Measurements from ENCODE around the gene COBL.

COBL gene

DNA sequence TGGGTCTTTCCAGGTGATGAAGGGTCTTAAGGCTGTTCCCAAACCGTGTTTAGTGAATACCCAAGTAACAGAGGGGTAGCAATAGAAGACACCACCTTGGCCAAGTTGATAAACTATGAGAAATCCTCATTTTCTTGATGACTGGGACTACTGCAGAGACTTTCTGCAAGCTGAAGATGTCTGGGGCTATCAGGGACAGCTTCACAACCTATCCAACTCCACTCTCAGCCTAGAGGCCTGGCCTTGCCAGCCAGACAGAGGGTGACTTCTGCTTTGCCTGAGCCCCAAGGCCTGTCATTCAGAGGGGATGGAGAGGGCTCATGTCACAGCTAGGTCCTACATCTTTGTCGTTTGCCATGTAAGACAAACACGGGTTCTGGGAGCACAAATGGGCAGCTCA, 278.0 kb downstream of the COBL start:
- Mint-ChIP-seq H3K4me3 (no peak overlapping the region), H3K27ac (ENCODE audit: low read depth) (no peak overlapping the region), H3K4me1 (no peaks in the 10 kb centered on the region), H3K36me3 (ENCODE audit: insufficient read depth) (no peaks in the 10 kb centered on the region), H3K27me3 (peaks cover 26% of the 10 kb centered on the region), H3K9me3 (no peaks in the 10 kb centered on the region)
- no peak for DNase-seq (ENCODE audit: low spot score in 2 of 2)
- no peak for ATAC-seq (replicated peaks; ENCODE audit: extremely low read depth, poor library complexity, severe bottlenecking)

DNA sequence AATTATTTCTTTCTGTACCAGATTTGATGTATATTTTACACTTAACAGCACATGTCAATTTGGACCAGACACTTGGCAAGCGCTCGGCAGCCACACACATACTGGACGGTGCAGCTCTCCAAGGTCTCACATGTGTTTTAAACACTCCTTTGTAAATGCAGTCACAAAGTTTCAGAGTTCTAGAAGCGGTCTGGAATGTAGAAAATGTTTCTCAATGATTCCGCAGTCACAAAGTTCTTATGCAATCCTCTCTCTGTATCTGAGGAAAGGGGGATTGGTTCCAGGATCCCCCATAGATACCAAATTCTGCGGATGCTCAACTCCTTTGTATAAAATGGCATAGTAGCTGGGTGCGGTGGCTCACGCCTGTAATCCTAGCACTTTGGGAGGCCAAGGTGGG, 280.9 kb downstream of the COBL start:
- no peak overlapping the region for H3K27ac Mint-ChIP-seq (ENCODE audit: low read depth)
- ATAC-seq (replicated peaks; ENCODE audit: extremely low read depth, poor library complexity, severe bottlenecking), result no peak
- H3K4me3 Mint-ChIP-seq, result no peak overlapping the region
- H3K9me3 Mint-ChIP-seq, result no peaks in the 10 kb centered on the region
- no peaks in the 10 kb centered on the region for H3K4me1 Mint-ChIP-seq
- DNase-seq (ENCODE audit: low spot score in 2 of 2), result no peak
- peaks cover 26% of the 10 kb centered on the region for H3K27me3 Mint-ChIP-seq
- H3K36me3 Mint-ChIP-seq (ENCODE audit: insufficient read depth), result no peaks in the 10 kb centered on the region

DNA sequence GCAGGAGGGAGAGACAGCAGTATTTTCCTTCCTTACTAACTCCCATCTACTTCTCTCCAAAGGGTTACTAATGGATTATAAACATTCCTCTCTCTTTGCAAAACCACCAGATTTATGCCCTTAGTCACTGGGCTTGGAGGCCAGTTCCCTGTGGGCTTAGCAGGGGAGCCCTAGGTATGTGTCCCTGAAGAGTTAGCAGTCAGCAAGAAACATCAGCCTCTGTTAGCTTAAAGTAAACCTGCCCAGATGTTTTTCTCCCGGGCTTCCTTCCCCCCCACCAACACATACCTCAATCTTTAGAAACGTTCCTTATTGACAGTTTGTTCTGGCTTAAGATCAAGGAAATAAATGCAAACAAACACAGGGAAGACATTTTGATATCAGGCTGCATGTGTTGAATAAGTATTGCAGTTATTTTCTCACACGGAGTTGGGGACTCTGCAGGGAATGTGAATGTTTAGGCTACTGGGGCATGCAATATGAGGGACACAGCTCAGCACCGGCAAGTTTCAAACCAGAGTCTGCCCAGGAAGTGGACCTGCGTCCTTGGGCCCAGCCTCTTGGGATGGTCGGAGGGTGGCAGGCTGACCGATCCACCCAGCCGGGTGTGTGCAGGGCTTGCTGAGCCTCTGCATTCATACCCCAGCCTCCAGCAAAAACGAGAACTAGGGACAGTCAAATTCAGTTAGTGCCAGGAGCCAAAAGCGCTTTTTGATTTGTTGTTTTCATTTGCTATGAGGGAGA, 281.9 kb downstream of the COBL start:
- no peaks in the 10 kb centered on the region for H3K4me1 Mint-ChIP-seq
- no peaks in the 10 kb centered on the region for H3K9me3 Mint-ChIP-seq
- ATAC-seq (replicated peaks; ENCODE audit: extremely low read depth, poor library complexity, severe bottlenecking) (no peak), DNase-seq (ENCODE audit: low spot score in 2 of 2) (no peak)
- peaks cover 23% of the 10 kb centered on the region for H3K27me3 Mint-ChIP-seq
- H3K36me3 Mint-ChIP-seq (ENCODE audit: insufficient read depth), result no peaks in the 10 kb centered on the region
- no peak overlapping the region for H3K27ac Mint-ChIP-seq (ENCODE audit: low read depth)
- H3K4me3 Mint-ChIP-seq, result no peak overlapping the region

DNA sequence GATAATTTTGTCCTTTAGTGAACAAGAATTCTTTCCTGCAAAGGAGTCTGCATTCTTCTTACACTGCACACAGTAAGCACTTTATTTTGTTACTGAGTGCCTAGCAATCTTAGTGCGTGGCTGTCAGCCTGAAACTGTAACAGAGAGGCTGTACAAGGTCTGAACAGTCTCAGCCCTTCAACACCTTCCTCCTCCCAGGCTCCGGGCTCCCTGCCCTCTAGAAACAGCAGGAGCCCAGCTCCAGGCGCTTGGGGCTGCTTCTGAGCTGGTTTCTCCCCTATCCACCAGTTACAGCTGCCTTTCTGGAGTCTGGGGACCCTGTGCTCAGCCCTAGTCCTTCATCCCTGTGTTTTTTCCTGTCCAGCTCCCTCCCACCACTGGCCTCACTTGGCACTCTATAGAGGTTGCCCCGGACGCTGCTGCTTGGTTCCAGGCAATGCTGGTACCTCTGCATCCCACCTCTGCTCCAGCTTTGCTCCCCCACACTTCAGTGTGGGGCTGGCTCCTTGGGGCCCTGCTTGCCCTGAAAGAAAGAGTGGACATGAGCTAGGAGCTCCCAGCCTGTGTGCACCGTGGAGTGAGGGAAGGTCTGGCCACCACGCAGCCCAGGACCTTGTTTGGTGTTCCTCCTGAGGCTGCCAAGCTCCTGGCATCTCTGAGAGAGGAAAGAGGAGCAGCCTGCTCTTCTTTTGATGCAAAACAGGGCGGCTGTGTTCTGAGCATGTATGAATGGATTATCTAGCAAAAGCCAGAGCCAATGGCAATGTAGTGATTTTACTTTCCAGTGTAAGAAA, 282.7 kb downstream of the COBL start:
- DNase-seq (ENCODE audit: low spot score in 2 of 2) (no peak), ATAC-seq (replicated peaks; ENCODE audit: extremely low read depth, poor library complexity, severe bottlenecking) (no peak)
- H3K27ac Mint-ChIP-seq (ENCODE audit: low read depth), result no peak overlapping the region
- H3K4me3 Mint-ChIP-seq, result no peak overlapping the region
- no peaks in the 10 kb centered on the region for H3K36me3 Mint-ChIP-seq (ENCODE audit: insufficient read depth)
- H3K4me1 Mint-ChIP-seq, result no peaks in the 10 kb centered on the region
- H3K27me3 Mint-ChIP-seq, result peaks cover 16% of the 10 kb centered on the region
- H3K9me3 Mint-ChIP-seq, result no peaks in the 10 kb centered on the region

DNA sequence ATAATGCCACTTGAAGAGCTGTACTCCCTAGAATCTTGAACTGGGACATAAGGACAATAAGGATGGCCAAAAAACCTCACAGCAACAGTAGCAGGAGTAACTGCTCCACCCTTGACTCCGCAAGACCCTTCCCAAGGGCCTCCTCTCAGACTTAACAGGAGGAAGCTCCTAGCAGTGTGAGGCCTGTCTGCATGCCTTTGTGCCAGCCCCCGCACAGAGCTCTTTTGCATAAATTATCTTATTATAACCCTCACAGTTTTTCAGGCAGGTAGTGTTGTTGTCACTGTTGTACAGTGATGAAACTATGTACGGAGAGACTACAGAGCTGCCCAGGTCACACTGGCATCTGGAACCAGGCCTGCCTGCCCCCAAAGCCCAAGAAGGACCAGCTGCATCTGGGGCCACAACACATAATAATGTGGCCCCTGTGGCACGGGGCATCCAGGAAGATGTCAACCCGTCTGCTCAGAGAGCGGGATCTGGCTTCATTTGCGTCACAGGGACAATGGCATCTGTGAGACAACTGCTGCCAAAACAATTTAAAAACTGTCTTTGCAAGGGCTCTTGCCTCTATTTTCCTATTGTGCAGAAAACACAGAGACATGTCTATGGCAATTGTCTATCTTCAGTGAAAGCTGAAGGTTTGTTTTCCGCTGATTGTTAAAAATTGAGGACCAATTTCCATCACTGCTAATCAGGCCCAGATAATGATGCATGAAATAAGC, 284.7 kb downstream of the COBL start:
- Mint-ChIP-seq H3K4me3 (no peak overlapping the region), H3K27me3 (peaks cover under 1% of the 10 kb centered on the region), H3K4me1 (no peaks in the 10 kb centered on the region), H3K36me3 (ENCODE audit: insufficient read depth) (no peaks in the 10 kb centered on the region), H3K9me3 (no peaks in the 10 kb centered on the region), H3K27ac (ENCODE audit: low read depth) (no peak overlapping the region)
- DNase-seq (ENCODE audit: low spot score in 2 of 2) (no peak), ATAC-seq (replicated peaks; ENCODE audit: extremely low read depth, poor library complexity, severe bottlenecking) (no peak)

DNA sequence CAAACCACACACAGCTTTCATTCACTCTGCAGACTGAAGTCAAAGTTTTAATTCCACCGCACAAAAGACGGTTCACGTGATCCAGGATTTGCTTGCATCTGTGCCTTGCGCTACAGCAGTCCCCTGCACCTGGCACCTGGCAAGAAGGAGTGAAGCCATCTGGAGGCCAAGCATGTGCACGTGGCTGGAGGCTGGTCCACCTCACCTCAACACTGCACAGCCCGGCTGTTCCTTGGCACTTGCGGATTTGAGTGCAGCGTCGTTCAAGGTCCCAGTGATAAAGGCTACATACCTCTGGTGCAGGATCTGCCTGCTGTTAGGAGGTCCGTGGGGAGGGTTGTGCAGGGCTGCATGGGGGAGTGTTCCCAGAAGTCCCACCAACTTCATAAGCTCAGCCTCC, 285.4 kb downstream of the COBL start:
- Mint-ChIP-seq H3K9me3 (no peaks in the 10 kb centered on the region), H3K4me3 (no peak overlapping the region), H3K4me1 (no peaks in the 10 kb centered on the region)

DNA sequence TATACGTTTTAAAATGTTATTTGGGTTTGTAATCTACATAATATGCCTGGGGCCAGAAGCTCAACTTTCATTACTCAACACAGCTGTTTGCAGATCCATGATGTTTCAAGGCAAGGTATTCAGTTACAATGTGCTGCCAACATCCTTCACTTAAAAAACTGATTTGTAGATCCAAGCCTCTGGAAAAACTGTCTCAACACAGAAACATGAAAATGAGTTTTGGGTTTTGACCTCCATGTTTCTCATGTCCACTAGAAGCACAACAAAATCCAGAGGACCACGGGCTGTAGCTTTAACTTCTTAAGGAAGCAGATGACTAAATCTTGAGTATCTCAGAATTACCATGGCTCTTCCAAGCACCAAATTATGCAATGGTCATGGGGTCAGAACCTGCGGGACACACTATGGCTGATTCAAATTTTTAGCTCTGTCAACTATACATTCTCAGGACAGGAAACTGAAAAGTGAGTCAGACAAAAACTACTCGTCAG, 286.9 kb downstream of the COBL start:
- Mint-ChIP-seq H3K36me3 (ENCODE audit: insufficient read depth) (no peaks in the 10 kb centered on the region), H3K27ac (ENCODE audit: low read depth) (no peak overlapping the region), H3K27me3 (no peaks in the 10 kb centered on the region), H3K4me1 (no peaks in the 10 kb centered on the region), H3K9me3 (no peaks in the 10 kb centered on the region), H3K4me3 (no peak overlapping the region)
- ATAC-seq (replicated peaks; ENCODE audit: extremely low read depth, poor library complexity, severe bottlenecking) (no peak), DNase-seq (ENCODE audit: low spot score in 2 of 2) (no peak)

More for the DNA sequence above, 285.4 kb downstream of the COBL start:
- ATAC-seq (replicated peaks; ENCODE audit: extremely low read depth, poor library complexity, severe bottlenecking) (no peak), DNase-seq (ENCODE audit: low spot score in 2 of 2) (no peak)
- H3K36me3 Mint-ChIP-seq (ENCODE audit: insufficient read depth), result no peaks in the 10 kb centered on the region
- H3K27ac Mint-ChIP-seq (ENCODE audit: low read depth), result no peak overlapping the region
- H3K27me3 Mint-ChIP-seq, result no peaks in the 10 kb centered on the region

DNA sequence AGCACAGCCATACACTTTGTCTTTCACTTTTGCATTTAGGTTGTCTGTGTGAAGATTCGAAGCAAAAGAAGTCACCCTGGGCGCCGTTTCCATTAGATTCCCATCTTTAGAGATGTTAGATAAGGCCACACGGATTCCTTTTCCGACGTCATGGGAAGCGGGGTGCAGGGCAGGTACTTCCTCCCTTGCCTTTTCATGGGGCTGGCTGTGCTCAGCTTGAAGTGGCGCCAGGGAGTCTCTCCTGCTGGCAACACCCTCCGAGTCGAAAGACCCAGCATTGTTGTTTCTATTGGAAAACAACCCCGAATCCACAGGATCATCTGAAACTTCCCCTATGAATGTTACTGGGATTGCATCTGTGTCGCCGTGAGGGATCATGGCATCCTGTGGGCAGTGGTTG, 287.5 kb downstream of the COBL start:
- ATAC-seq (replicated peaks; ENCODE audit: extremely low read depth, poor library complexity, severe bottlenecking) (no peak), DNase-seq (ENCODE audit: low spot score in 2 of 2) (no peak)
- no peaks in the 10 kb centered on the region for H3K9me3 Mint-ChIP-seq
- no peak overlapping the region for H3K27ac Mint-ChIP-seq (ENCODE audit: low read depth)
- H3K4me1 Mint-ChIP-seq, result no peaks in the 10 kb centered on the region
- no peak overlapping the region for H3K4me3 Mint-ChIP-seq
- H3K36me3 Mint-ChIP-seq (ENCODE audit: insufficient read depth), result no peaks in the 10 kb centered on the region
- no peaks in the 10 kb centered on the region for H3K27me3 Mint-ChIP-seq

DNA sequence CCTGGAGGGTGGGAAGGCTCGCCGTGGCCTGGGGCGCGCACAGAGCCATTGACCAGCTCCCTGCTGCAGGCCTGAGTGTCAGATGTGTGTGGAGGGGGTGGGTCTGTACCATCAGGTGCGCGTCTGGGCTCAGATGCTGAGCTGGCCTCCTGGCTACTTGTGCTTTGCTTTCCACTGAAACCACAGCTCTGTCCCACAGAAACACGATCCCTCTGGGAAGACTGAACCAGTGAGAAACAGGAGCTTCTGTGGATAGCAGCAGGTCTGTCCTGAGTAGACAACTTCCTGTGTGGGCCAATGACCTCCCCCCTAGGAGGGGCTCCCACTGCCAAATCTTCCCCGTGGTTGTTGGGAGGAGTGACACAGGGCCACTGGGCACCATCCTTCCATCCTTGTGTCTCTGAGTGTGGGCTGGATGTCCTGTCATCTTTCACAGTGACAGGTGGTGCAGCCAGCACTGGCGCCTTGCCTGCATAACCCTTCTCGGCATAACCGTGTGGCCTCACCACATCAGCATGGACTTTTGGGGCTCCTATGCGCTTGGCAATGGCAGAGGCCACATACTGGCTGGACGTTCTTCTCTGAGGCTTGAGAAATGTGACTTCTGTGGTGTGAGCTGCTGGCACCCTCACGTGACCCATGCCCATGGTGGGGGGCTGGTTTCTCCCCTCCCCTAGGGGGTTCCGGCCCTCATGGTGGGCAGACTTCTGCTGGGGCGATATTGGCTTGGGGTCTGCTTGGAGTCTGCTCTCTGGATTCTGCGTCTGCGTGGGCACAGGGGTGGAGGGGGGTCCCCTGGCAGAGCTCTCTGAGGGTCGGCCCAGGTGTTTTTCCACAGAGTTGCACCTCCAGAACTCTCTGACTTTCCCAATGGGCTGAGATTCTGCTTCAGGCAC, 288.4 kb downstream of the COBL start:
- Mint-ChIP-seq H3K4me3 (no peak overlapping the region), H3K36me3 (ENCODE audit: insufficient read depth) (no peaks in the 10 kb centered on the region), H3K9me3 (no peaks in the 10 kb centered on the region), H3K27me3 (peaks cover 2% of the 10 kb centered on the region), H3K4me1 (no peaks in the 10 kb centered on the region), H3K27ac (ENCODE audit: low read depth) (no peak overlapping the region)
- no peak for ATAC-seq (replicated peaks; ENCODE audit: extremely low read depth, poor library complexity, severe bottlenecking)
- DNase-seq (ENCODE audit: low spot score in 2 of 2), result no peak

DNA sequence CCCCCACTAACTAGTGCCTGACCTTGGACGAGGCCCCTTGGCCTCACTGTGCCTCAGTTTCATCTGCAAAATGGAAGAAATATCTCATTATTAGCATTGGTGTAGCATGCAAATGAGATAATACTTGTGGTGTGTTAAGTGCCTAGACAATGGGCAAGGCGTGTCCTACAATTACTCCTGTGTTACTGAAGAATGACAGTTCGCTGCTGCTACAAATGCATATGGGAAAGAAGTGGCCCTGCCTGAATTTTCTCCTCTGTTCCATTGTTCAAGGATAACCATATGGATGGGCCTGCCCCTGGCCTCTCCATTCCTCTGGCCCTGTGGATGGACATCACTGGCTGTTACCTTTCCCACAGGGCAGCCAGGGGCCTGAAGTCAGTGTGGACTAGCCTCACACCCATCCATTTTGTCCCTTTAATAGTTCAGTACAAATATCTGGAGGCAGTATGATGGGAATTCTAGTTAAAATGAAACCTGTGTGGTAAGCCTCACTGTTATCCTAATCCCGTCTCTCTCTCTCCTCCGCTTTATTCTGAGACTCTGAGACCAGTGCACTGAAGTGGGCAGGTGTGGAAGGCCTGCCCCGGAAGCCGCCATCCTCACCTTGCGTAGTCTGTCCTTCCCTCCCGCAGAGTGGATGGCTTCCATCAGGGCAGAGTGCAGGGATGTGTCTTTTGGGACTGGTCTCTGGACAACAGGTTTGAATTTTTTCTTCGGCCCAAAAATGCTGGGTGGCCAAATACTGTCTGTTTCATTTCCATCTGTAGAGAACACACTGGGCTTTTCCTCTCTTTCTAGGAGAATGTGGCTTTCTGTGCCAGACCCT, 289.3 kb downstream of the COBL start:
- no peak overlapping the region for H3K4me3 Mint-ChIP-seq
- DNase-seq (ENCODE audit: low spot score in 2 of 2), result no peak
- no peak for ATAC-seq (replicated peaks; ENCODE audit: extremely low read depth, poor library complexity, severe bottlenecking)
- peaks cover 10% of the 10 kb centered on the region for H3K27me3 Mint-ChIP-seq
- no peaks in the 10 kb centered on the region for H3K9me3 Mint-ChIP-seq
- H3K27ac Mint-ChIP-seq (ENCODE audit: low read depth), result no peak overlapping the region
- no peaks in the 10 kb centered on the region for H3K36me3 Mint-ChIP-seq (ENCODE audit: insufficient read depth)
- H3K4me1 Mint-ChIP-seq, result no peaks in the 10 kb centered on the region

DNA sequence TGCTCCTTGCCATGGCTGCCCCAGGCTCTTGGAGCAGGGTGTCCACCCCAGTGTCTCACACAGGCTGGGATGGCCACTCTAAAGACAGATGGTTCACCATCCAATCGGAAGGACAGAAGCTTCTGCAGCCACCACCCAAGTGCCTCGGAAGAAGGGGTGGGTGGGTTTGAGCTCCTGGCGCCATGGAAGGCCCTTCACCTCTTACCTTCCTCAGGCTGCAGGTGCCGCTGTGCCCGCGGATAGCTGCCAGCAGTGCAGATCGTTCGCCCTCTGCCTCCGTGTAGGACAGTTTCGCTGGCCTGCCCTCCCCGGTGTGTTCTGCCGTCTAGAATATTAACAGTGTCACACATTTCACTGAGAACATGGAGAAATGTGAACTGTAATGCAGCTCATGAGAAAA, 290.3 kb downstream of the COBL start:
- Mint-ChIP-seq H3K27me3 (peaks cover 15% of the 10 kb centered on the region), H3K36me3 (ENCODE audit: insufficient read depth) (no peaks in the 10 kb centered on the region), H3K4me3 (no peak overlapping the region), H3K27ac (ENCODE audit: low read depth) (no peak overlapping the region), H3K9me3 (no peaks in the 10 kb centered on the region), H3K4me1 (no peaks in the 10 kb centered on the region)
- ATAC-seq (replicated peaks; ENCODE audit: extremely low read depth, poor library complexity, severe bottlenecking), result no peak
- peak in 1 of 2 donors; percentile 5 for DNase-seq (ENCODE audit: low spot score in 2 of 2)
